ENCODE results near the gene PDSS2.

DNA sequence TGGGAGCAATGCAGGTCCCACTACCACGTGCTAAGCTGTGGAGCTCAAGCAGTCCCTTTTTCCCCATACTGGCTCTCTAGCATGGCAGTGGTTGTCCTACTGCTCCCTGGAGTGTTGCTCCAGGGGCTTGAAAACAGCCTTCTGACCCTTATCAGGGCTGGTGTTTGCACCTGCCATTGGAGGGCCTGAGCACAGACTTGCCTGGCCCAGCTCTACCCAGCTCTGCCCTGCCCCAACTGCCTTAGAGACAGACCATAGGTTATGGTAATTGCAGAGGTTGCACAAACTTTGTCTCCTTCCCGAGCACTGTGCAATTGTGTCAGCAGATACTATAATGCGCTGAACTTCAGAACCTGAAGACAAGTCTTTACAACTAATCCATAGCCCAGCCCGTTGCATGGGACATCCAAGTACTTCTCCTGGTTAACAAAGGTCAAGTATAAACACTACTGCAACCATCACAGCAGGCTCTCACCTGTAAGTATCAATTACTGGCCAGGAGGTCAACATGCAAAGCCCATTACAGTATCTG lies 58.7 kb downstream of the PDSS2 start:
- TF ChIP-seq, protein P1, sequence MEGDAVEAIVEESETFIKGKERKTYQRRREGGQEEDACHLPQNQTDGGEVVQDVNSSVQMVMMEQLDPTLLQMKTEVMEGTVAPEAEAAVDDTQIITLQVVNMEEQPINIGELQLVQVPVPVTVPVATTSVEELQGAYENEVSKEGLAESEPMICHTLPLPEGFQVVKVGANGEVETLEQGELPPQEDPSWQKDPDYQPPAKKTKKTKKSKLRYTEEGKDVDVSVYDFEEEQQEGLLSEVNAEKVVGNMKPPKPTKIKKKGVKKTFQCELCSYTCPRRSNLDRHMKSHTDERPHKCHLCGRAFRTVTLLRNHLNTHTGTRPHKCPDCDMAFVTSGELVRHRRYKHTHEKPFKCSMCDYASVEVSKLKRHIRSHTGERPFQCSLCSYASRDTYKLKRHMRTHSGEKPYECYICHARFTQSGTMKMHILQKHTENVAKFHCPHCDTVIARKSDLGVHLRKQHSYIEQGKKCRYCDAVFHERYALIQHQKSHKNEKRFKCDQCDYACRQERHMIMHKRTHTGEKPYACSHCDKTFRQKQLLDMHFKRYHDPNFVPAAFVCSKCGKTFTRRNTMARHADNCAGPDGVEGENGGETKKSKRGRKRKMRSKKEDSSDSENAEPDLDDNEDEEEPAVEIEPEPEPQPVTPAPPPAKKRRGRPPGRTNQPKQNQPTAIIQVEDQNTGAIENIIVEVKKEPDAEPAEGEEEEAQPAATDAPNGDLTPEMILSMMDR (conservative IDR thresholded peaks at IDR 0.05): no peak
- TF ChIP-seq EZH2 (IDR thresholded peaks at IDR 0.05; ENCODE audit: low read depth): no peak
